Liver (tissue), 9 donors: ENCODE data around the gene XPR1. TPM values are rescaled to one million over a fixed set of nuclear protein-coding genes. Genes with fewer than 3 reads are reported as not detected.

Experiments used
- DNase-seq: peaks from one replicate; pipeline ENCODE4 v3.0.0-alpha.2; 2017; ENCODE audit warnings: low spot score
- H3K27ac ChIP-seq, 2 donors: one replicate each; pipeline ENCODE4 v1.7.0; 2013; ENCODE audit warnings: inconsistent platforms in 2 of 2, low read length in 2 of 2, control low read depth in 1 of 2, low read depth in 1 of 2, mild to moderate bottlenecking in 1 of 2
- H3K27me3 ChIP-seq, 4 donors: one replicate each; pipeline versions ENCODE4 v1.6.1 to v1.7.0; 2013; ENCODE audit warnings: low read length in 3 of 4, inconsistent platforms in 1 of 4, mild to moderate bottlenecking in 1 of 4, moderate library complexity in 1 of 4; ENCODE audit not compliant: control insufficient read depth in 4 of 4, insufficient read depth in 4 of 4
- H3K36me3 ChIP-seq, 4 donors: one replicate each; pipeline versions ENCODE4 v1.6.1 to v1.7.0; 2013; ENCODE audit warnings: low read length in 3 of 4, mild to moderate bottlenecking in 3 of 4, low read depth in 1 of 4, moderate library complexity in 1 of 4; ENCODE audit not compliant: control insufficient read depth in 4 of 4, insufficient read depth in 3 of 4
- H3K4me1 ChIP-seq, 4 donors: one replicate each; pipeline versions ENCODE4 v1.6.1 to v1.7.0; 2013; ENCODE audit warnings: low read length in 3 of 4, mild to moderate bottlenecking in 3 of 4, moderate library complexity in 1 of 4; ENCODE audit not compliant: control insufficient read depth in 4 of 4, insufficient read depth in 4 of 4
- H3K4me3 ChIP-seq, 3 donors: one replicate each; pipeline versions ENCODE4 v1.6.1 to v1.7.0; 2013; ENCODE audit warnings: low read length in 3 of 3, control low read depth in 1 of 3, low read depth in 1 of 3, mild to moderate bottlenecking in 1 of 3
- H3K9ac ChIP-seq, 2 donors: one replicate each; pipeline ENCODE4 v1.7.0; 2013; ENCODE audit warnings: low read length in 2 of 2, mild to moderate bottlenecking in 2 of 2, moderate library complexity in 2 of 2, control low read depth in 1 of 2, low read depth in 1 of 2
- H3K9me3 ChIP-seq, 4 donors: one replicate each; pipeline versions ENCODE4 v1.6.1 to v1.7.0; 2013; ENCODE audit warnings: low read length in 3 of 4; ENCODE audit not compliant: control insufficient read depth in 4 of 4
- EGR1 ChIP-seq, 2 donors: IDR thresholded peaks; 2 replicates each; pipeline ENCODE4 v1.6.1; 2016 to 2018; ENCODE audit warnings: antibody characterized with exemption in 2 of 2, low read depth in 2 of 2
- FOXA2 ChIP-seq: IDR thresholded peaks from 2 replicates; pipeline ENCODE4 v1.6.1; 2016; ENCODE audit warnings: antibody characterized with exemption
- GABPA ChIP-seq, 2 donors: IDR thresholded peaks in 1 of 2; conservative IDR thresholded peaks in 1 of 2; 2 replicates each; pipeline ENCODE4 v1.6.1; 2016; ENCODE audit warnings: antibody characterized with exemption in 2 of 2, mild to moderate bottlenecking in 1 of 2, moderate library complexity in 1 of 2
- HNF4A ChIP-seq, 2 donors: conservative IDR thresholded peaks; 2 replicates each; pipeline ENCODE4 v1.6.1; 2016; ENCODE audit warnings: antibody characterized with exemption in 2 of 2, mild to moderate bottlenecking in 2 of 2
- HNF4G ChIP-seq: IDR thresholded peaks from 2 replicates; pipeline ENCODE4 v1.6.1; 2016; ENCODE audit warnings: antibody characterized with exemption
- JUND ChIP-seq, 2 donors: IDR thresholded peaks; 2 replicates each; pipeline ENCODE4 v1.6.1; 2016; ENCODE audit warnings: antibody characterized with exemption in 2 of 2
- NR2F2 ChIP-seq: IDR thresholded peaks from 2 replicates; pipeline ENCODE4 v1.6.1; 2016; ENCODE audit warnings: antibody characterized with exemption
- RAD21 ChIP-seq, 2 donors: IDR thresholded peaks; 2 replicates each; pipeline ENCODE4 v1.6.1; 2016; ENCODE audit warnings: antibody characterized with exemption in 2 of 2, mild to moderate bottlenecking in 2 of 2
- RXRA ChIP-seq, 2 donors: IDR thresholded peaks; 2 replicates each; pipeline ENCODE4 v1.6.1; 2017 to 2018; ENCODE audit warnings: antibody characterized with exemption in 2 of 2, mild to moderate bottlenecking in 1 of 2
- SP1 ChIP-seq: IDR thresholded peaks from 2 replicates; pipeline ENCODE4 v1.6.1; 2018; ENCODE audit warnings: antibody characterized with exemption, mild to moderate bottlenecking
- TAF1 ChIP-seq: conservative IDR thresholded peaks from 2 replicates; pipeline ENCODE4 v1.6.1; 2016; ENCODE audit warnings: antibody characterized with exemption, mild to moderate bottlenecking
- YY1 ChIP-seq: IDR thresholded peaks from 2 replicates; pipeline ENCODE4 v1.6.1; 2016; ENCODE audit warnings: antibody characterized with exemption, mild to moderate bottlenecking
- WGBS: extraction: QIAGEN DNeasy Blood & Tissue Kit; methylation state at CpG from one replicate; pipeline ENCODE4 v1.1.7; 2013; 5-methylcytosine and 5-hydroxymethylcytosine counted together
- polyA plus RNA-seq, 2 donors: library from polyadenylated mRNA; stranded (reverse) in 1 of 2; unstranded in 1 of 2; fragments of 200-250 nt in 1 of 2; fragments of >200 nt in 1 of 2; fragmentation: Nextera tagmentation in 1 of 2; extraction: Ambion mirVana in 1 of 2; gene quantifications; one replicate each; pipeline versions ENCODE4 v1.2.1 to v1.2.3, GENCODE V29; 2013 to 2015
- total RNA-seq, 2 donors: library from RNA; depleted of rRNA; stranded (reverse); fragments of >200 nt; gene quantifications; one replicate each; pipeline ENCODE4 v1.2.3, GENCODE V29; 2014
- TF ChIP-seq, protein P1 (sequence below): fragments of 150-350 bp; IDR thresholded peaks from 2 replicates; pipeline ENCODE4 v1.5.1; 2017; ENCODE audit warnings: improper control_type of control experiment, low read depth, low read length; ENCODE audit not compliant: missing input control
- TF ChIP-seq, protein P2 (sequence below): IDR thresholded peaks from 2 replicates; pipeline ENCODE4 v1.6.1; 2016; ENCODE audit warnings: antibody characterized with exemption
- TF ChIP-seq, protein P3 (sequence below): IDR thresholded peaks from 2 replicates; pipeline ENCODE4 v1.6.1; 2016; ENCODE audit warnings: antibody characterized with exemption
- TF ChIP-seq, protein P4 (sequence below): IDR thresholded peaks from 2 replicates; pipeline ENCODE4 v1.6.1; 2016; ENCODE audit warnings: antibody characterized with exemption
- donor health status: healthy.
- donor health status: healthy.
- donor health status: healthy.
- donor health status: healthy.
- donor health status: healthy.

The XPR1 gene
- total and polyA plus RNA-seq, 4 donors, result 1.8 to 14.3 (median 5.9) TPM

DNA sequence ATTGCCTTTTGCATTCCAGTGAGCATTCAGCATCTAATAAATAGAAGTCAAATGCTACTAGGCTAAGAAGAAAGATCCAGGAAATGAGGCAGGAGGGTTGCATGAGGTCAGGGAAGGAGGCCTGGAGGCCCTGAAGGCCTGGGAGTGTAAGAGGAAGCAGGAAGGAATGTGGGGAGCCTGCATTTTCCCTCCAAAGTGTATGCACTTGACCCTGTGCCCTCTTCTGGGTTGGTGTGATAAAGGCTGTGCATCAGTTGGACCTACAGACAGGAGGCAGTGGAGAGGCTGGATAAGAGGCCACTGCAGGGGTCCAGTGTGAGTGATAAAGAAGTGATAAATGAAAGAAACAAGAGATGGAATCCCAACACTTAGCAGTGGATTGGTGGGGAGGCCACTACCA, 301.3 kb downstream of the XPR1 start (continued):
- TF ChIP-seq, protein P1, sequence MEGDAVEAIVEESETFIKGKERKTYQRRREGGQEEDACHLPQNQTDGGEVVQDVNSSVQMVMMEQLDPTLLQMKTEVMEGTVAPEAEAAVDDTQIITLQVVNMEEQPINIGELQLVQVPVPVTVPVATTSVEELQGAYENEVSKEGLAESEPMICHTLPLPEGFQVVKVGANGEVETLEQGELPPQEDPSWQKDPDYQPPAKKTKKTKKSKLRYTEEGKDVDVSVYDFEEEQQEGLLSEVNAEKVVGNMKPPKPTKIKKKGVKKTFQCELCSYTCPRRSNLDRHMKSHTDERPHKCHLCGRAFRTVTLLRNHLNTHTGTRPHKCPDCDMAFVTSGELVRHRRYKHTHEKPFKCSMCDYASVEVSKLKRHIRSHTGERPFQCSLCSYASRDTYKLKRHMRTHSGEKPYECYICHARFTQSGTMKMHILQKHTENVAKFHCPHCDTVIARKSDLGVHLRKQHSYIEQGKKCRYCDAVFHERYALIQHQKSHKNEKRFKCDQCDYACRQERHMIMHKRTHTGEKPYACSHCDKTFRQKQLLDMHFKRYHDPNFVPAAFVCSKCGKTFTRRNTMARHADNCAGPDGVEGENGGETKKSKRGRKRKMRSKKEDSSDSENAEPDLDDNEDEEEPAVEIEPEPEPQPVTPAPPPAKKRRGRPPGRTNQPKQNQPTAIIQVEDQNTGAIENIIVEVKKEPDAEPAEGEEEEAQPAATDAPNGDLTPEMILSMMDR, result no peak
- TF ChIP-seq, protein P2, sequence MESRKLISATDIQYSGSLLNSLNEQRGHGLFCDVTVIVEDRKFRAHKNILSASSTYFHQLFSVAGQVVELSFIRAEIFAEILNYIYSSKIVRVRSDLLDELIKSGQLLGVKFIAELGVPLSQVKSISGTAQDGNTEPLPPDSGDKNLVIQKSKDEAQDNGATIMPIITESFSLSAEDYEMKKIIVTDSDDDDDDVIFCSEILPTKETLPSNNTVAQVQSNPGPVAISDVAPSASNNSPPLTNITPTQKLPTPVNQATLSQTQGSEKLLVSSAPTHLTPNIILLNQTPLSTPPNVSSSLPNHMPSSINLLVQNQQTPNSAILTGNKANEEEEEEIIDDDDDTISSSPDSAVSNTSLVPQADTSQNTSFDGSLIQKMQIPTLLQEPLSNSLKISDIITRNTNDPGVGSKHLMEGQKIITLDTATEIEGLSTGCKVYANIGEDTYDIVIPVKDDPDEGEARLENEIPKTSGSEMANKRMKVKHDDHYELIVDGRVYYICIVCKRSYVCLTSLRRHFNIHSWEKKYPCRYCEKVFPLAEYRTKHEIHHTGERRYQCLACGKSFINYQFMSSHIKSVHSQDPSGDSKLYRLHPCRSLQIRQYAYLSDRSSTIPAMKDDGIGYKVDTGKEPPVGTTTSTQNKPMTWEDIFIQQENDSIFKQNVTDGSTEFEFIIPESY, result no peak

DNA sequence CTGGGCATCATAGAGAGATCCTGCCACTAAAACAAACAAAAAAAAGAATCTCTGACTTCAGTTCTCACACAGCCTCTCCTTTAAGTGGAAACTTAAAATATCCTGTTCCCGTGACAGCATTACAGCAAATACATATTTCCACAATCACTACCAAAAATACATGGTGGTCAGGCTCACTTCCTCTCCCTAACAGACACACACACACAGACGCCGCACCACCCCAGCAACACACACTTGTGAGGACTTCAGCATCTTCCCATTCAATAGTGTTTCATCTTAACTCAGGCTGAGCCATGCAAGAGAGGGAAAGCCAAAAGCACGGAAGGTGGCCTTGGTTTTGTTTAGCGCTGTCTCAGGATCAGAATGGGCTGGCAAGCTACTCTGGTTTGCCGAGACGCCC, 302.7 kb downstream of the XPR1 start:
- H3K4me3 ChIP-seq, result no peak overlapping the region
- WGBS, result 81% methylated on average over 7 of the region's 7 CpGs

DNA sequence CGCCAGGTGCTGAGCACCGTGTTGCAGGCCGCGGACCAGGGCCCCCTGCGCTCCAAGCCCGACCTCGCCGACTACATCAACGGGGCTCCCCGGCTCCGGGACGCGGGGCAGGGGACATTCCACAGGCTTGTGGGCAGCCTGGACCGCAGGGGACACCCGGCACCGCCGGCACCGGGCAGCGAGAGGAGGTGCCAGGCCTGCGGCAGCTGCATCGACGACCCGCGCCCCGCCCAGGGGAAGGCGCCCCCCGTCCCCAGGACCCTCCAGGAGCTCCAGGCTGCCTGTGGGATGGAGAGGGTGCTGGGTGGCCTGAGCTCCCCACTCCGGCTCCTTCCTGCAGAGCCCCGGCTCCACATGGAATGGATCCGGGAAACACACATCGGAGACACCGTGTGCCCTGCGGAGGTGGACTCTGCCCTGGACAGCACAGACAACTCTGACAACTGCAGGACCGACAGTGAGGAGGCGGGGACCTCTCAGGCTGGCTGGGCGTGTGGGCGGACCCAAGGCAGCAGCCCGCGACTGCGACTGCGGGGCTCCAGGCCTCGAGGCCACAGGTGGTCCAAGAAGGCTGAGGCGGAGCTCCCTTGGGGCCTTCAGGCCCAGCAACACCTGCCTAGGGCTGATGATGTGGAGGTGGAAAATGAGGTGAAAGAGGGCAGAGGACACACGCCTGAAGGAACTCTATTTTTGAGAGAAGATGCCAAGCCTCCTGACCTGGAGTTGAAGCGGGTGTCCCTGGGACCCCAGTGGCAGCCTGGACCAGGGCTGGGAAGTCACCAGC, 303.7 kb downstream of the XPR1 start:
- DNase-seq, result peak; percentile 65
- H3K4me1 ChIP-seq, result peaks cover 0 to 5% (median 3%) of the 10 kb centered on the region in 4 donors
- H3K9ac ChIP-seq, result no peak overlapping the region
- peak overlapping the region in 2 of 3 donors; percentile 38 to 42 for H3K4me3 ChIP-seq
- H3K36me3 ChIP-seq, result no peaks in the 10 kb centered on the region
- WGBS, result 41% methylated on average over 45 of the region's 45 CpGs
- no peak overlapping the region for H3K27ac ChIP-seq
- no peaks in the 10 kb centered on the region for H3K9me3 ChIP-seq
- H3K27me3 ChIP-seq, result no peaks in the 10 kb centered on the region
- TF ChIP-seq RXRA (IDR thresholded peaks at IDR 0.05) (peak in 1 of 2 donors; percentile 45), JUND (IDR thresholded peaks at IDR 0.05) (no peak), EGR1 (IDR thresholded peaks at IDR 0.05; ENCODE audit: low read depth in 2 of 2) (peak in 1 of 2 donors; percentile 34), RAD21 (IDR thresholded peaks at IDR 0.05) (peak in 1 of 2 donors; percentile 38), FOXA2 (no peak), TAF1 (no peak), SP1 (peak; percentile 93), GABPA (IDR thresholded peaks at IDR 0.05 in 1 of 2, conservative IDR thresholded peaks at IDR 0.05 in 1 of 2) (no peak), HNF4G (peak; percentile 90), NR2F2 (no peak), YY1 (no peak), HNF4A (conservative IDR thresholded peaks at IDR 0.05) (peak; percentile 81 to 95)
- TF ChIP-seq, protein P1, result no peak
- TF ChIP-seq, protein P3, sequence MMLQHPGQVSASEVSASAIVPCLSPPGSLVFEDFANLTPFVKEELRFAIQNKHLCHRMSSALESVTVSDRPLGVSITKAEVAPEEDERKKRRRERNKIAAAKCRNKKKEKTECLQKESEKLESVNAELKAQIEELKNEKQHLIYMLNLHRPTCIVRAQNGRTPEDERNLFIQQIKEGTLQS, result no peak
- TF ChIP-seq, protein P2, result no peak
- TF ChIP-seq, protein P4, sequence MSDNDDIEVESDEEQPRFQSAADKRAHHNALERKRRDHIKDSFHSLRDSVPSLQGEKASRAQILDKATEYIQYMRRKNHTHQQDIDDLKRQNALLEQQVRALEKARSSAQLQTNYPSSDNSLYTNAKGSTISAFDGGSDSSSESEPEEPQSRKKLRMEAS, result no peak

More for the DNA sequence above, 302.7 kb downstream of the XPR1 start:
- H3K9me3 ChIP-seq, result no peaks in the 10 kb centered on the region
- H3K27ac ChIP-seq, result no peak overlapping the region
- no peaks in the 10 kb centered on the region for H3K27me3 ChIP-seq
- TF ChIP-seq, protein P2, result no peak
- TF ChIP-seq FOXA2 (no peak), NR2F2 (no peak), RXRA (IDR thresholded peaks at IDR 0.05) (no peak)
- no peaks in the 10 kb centered on the region for H3K36me3 ChIP-seq
- peaks cover 0 to 5% (median 3%) of the 10 kb centered on the region in 4 donors for H3K4me1 ChIP-seq
- no peak overlapping the region for H3K9ac ChIP-seq
- DNase-seq, result no peak
